Spleen (tissue), 11 donors: ENCODE measurements around the gene CDKN3. TPM values are rescaled to one million over a fixed set of nuclear protein-coding genes. Genes with fewer than 3 reads are reported as not detected.
"Not testable (repeated sequence)": the region's sequence is repeated elsewhere in the genome, so short reads cannot be mapped to it uniquely, and the experiment has no call there.

Source experiments
- DNase-seq: peaks from one replicate; pipeline ENCODE4 v3.0.0-alpha.2; 2020
- H3K27ac ChIP-seq, 8 donors: fragments of 200-600 bp; sonication (generic) in 7 of 8; 1 replicate in 4 of 8; 2 replicates in 4 of 8; pipeline versions ENCODE4 v1.5.0 to v1.8.0; 2016 to 2021; ENCODE audit warnings: inconsistent platforms in 4 of 8, mild to moderate bottlenecking in 4 of 8, moderate library complexity in 1 of 8
- H3K27me3 ChIP-seq, 7 donors: fragments of 200-600 bp; sonication (generic) in 6 of 7; replicated peaks in 1 of 7; 1 replicate in 4 of 7; 2 replicates in 3 of 7; pipeline versions ENCODE4 v1.5.0 to v1.8.0; 2016 to 2021; ENCODE audit warnings: inconsistent platforms in 3 of 7, mild to moderate bottlenecking in 1 of 7
- H3K36me3 ChIP-seq, 6 donors: fragments of 200-600 bp; sonication (generic) in 5 of 6; 1 replicate in 4 of 6; 2 replicates in 2 of 6; pipeline versions ENCODE4 v1.5.0 to v1.8.0; 2016 to 2021; ENCODE audit warnings: inconsistent platforms in 2 of 6
- H3K4me1 ChIP-seq, 6 donors: fragments of 200-600 bp; sonication (generic) in 5 of 6; 1 replicate in 3 of 6; 2 replicates in 3 of 6; pipeline versions ENCODE4 v1.5.0 to v1.8.0; 2016 to 2021; ENCODE audit warnings: inconsistent platforms in 3 of 6
- H3K4me3 ChIP-seq, 8 donors: fragments of 200-600 bp; sonication (generic) in 7 of 8; 1 replicate in 4 of 8; 2 replicates in 4 of 8; pipeline versions ENCODE4 v1.5.0 to v1.8.0; 2016 to 2021; ENCODE audit warnings: inconsistent platforms in 4 of 8, mild to moderate bottlenecking in 4 of 8, moderate library complexity in 2 of 8
- H3K9me3 ChIP-seq, 8 donors: fragments of 200-600 bp; sonication (generic) in 7 of 8; 1 replicate in 4 of 8; 2 replicates in 4 of 8; pipeline versions ENCODE4 v1.5.0 to v1.8.0; 2016 to 2021; ENCODE audit warnings: inconsistent platforms in 4 of 8
- POLR2A ChIP-seq, 3 donors: fragments of 450-650 bp; IDR thresholded peaks; one replicate each; pipeline ENCODE4 v1.5.1; 2017; ENCODE audit warnings: antibody characterized with exemption in 3 of 3, mild to moderate bottlenecking in 1 of 3
- POLR2AphosphoS5 ChIP-seq, 3 donors: sonication (generic); formaldehyde crosslinking; IDR thresholded peaks; one replicate each; pipeline ENCODE4 v1.5.1; 2017; ENCODE audit warnings: antibody characterized with exemption in 3 of 3
- WGBS, 5 donors: extraction: QIAGEN DNeasy Blood & Tissue Kit in 3 of 5; methylation state at CpG; one replicate each; pipeline versions ENCODE4 v1.1.5 to v1.1.7; 2013 to 2018; 5-methylcytosine and 5-hydroxymethylcytosine counted together
- intact Hi-C: fragments of 100-400 bp; cut with DNase I; formaldehyde crosslinking; loops from one replicate; pipeline ENCODE4 v1.15.0; 2023; ENCODE audit warnings: low total_unique reads
- polyA plus RNA-seq, 3 donors: library from polyadenylated mRNA; stranded (reverse); fragments of 200-250 nt; gene quantifications; one replicate each; pipeline ENCODE4 v1.2.1, GENCODE V29; 2013
- total RNA-seq, 7 donors: library from RNA; depleted of rRNA in 3 of 7; stranded (reverse); fragments of >200 nt in 3 of 7; fragmentation: NEBNext Ultra II Directional in 4 of 7; extraction: Animal tissue kit (Norgen Biotek cat#: 25700) in 4 of 7; gene quantifications; one replicate each; pipeline versions ENCODE4 v1.1.0 to v1.2.1, GENCODE V29; 2016 to 2021
- TF ChIP-seq, protein P1 (sequence below), 11 experiments: fragments of 200-600 bp in 7 of 11; fragments of 450-650 bp in 4 of 11; sonication (generic) in 4 of 11; IDR thresholded peaks in 8 of 11; conservative IDR thresholded peaks in 3 of 11; 1 replicate in 7 of 11; 2 replicates in 4 of 11; pipeline versions ENCODE4 v1.4.0 to v1.8.0; 2016 to 2021; ENCODE audit warnings: antibody characterized with exemption in 11 of 11, inconsistent platforms in 4 of 11, mild to moderate bottlenecking in 1 of 11
- donor health status: healthy with polysubstance abuse.
- donor health status: DM: no; HTN: no; CAD: no; lungs with moderate emphysema.
- donor health status: DM: no; HTN: no; CAD: no.
- donor health status: Bipolar disorder and iron deficiency.
- donor health status: healthy.
- donor health status: DM: no; HTN: no; CAD: no.
- donor health status: DM: yes; HTN: yes; CAD: no.

The CDKN3 gene
- total and polyA plus RNA-seq, 10 donors, result 1.7 to 21.3 (median 5.4) TPM

DNA sequence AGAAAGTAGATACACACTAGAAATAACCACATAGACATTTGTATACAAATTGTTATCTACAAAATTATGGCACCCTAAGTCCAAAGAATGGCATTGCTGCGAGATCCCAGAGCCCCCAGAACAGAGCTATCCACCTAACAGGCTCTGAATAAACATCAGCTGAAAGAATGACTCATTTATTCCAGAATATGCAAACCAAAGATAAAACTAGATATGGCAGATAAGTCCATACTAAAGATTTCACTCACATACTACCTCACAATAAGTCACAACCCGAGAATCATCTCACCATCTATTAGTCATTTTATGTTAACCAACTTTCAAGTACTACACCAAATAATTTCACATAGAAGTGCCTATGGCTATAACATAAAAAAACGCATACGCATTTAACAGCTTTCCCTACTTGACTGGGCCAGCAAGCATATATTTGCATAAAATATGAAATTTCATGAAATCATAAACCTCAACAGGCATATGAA is 38.7 kb downstream of the CDKN3 start:
- no peak overlapping the region for H3K27ac ChIP-seq
- H3K4me3 ChIP-seq, result no peak overlapping the region
- peaks cover 0 to 36% (median 8%) of the 10 kb centered on the region in 6 donors for H3K36me3 ChIP-seq
- WGBS, 5 donors, result 72 to 81% (median 76%) methylated on average over 4 of the region's 4 CpGs
- H3K9me3 ChIP-seq, result no peaks in the 10 kb centered on the region
- no peak for DNase-seq
- peaks cover 7 to 83% (median 51%) of the 10 kb centered on the region in 6 donors for H3K4me1 ChIP-seq
- no peak for TF ChIP-seq POLR2A (IDR thresholded peaks at IDR 0.05)
- intact Hi-C loops, result no loop called here
- no peaks in the 10 kb centered on the region for H3K27me3 ChIP-seq

DNA sequence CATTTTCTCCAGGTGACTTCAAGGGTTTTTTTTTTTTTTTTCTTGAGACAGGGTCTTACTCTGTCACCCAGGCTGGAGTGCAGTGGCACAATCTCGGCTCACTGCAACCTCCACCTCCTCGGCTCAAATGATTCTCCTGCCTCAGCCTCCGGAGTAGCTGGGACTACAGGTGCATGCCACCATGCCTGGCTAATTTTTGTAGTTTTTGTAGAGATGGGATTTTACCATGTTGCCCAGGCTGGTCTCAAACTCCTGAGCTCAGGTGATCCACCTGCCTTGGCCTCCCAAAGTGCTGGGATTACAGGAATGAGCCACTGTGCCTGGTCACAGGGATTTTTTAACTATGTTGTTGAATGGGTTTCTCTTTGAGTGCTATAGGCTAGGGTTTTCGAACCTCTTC is 41.1 kb downstream of the CDKN3 start:
- H3K36me3 ChIP-seq, result peaks cover 0 to 18% (median 0%) of the 10 kb centered on the region in 6 donors
- H3K27me3 ChIP-seq, H3K4me3 ChIP-seq, DNase-seq, H3K9me3 ChIP-seq, intact Hi-C loops, H3K27ac ChIP-seq: not testable (repeated sequence)
- peaks cover 7 to 85% (median 59%) of the 10 kb centered on the region in 6 donors for H3K4me1 ChIP-seq
- WGBS, 5 donors, result 85 to 95% (median 88%) methylated on average over 4 of the region's 4 CpGs

DNA sequence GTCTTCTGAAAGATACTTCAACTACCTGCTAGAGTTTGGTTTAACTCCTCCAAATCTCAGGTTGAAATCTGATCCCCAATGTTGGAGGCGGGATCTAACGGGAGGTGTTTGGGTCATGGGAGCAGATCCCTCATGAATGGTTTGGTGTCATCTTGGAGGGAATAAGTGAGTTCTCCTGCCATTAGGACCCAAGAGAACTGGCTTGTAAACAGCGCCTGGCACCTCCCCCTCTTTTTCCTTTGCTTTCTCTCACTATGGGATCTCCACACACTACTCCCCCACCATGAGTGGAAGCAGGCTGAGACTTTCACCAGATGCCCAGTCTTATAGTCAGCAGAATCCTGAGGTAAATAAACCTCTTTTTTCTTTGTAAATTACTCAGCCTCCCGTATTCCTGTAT is 41.9 kb downstream of the CDKN3 start:
- H3K4me1 ChIP-seq, result peaks cover 7 to 80% (median 56%) of the 10 kb centered on the region in 6 donors
- 84 to 97% (median 94%) methylated on average over 4 of the region's 4 CpGs for whole genome bisulfite sequencing, 5 donors
- H3K27ac ChIP-seq, result no peak overlapping the region
- H3K36me3 ChIP-seq, result peaks cover 0 to 18% (median 0%) of the 10 kb centered on the region in 6 donors
- no peak overlapping the region for H3K4me3 ChIP-seq
- intact Hi-C loops, result no loop called here
- no peaks in the 10 kb centered on the region for H3K9me3 ChIP-seq
- H3K27me3 ChIP-seq, result no peaks in the 10 kb centered on the region
- TF ChIP-seq, protein P1, sequence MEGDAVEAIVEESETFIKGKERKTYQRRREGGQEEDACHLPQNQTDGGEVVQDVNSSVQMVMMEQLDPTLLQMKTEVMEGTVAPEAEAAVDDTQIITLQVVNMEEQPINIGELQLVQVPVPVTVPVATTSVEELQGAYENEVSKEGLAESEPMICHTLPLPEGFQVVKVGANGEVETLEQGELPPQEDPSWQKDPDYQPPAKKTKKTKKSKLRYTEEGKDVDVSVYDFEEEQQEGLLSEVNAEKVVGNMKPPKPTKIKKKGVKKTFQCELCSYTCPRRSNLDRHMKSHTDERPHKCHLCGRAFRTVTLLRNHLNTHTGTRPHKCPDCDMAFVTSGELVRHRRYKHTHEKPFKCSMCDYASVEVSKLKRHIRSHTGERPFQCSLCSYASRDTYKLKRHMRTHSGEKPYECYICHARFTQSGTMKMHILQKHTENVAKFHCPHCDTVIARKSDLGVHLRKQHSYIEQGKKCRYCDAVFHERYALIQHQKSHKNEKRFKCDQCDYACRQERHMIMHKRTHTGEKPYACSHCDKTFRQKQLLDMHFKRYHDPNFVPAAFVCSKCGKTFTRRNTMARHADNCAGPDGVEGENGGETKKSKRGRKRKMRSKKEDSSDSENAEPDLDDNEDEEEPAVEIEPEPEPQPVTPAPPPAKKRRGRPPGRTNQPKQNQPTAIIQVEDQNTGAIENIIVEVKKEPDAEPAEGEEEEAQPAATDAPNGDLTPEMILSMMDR (IDR thresholded peaks at IDR 0.05 in 8 of 11, conservative IDR thresholded peaks at IDR 0.05 in 3 of 11), result no peak
- no peak for TF ChIP-seq POLR2AphosphoS5 (IDR thresholded peaks at IDR 0.05)
- DNase-seq, result no peak

DNA sequence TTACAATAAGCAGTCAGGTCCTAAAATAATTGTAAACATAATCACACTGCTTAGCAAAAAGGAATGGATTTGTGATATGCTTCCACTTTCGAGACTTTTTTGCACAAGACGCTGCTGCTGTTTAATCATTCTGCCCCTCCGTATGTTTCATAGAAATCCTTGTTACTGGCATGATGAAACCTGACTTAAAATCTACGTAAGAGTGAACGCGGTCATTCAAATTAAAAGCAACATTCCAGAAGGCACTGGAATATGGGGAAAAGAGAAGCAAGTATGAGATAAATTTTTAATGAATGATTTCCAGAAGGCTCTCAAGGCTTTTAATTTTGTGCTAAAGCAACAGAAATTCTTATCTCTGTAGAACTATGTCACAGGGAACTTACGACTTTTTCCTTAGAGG is 43.2 kb downstream of the CDKN3 start:
- Histone ChIP-seq H3K27me3 (no peaks in the 10 kb centered on the region), H3K36me3 (peaks cover 0 to 6% (median 0%) of the 10 kb centered on the region in 6 donors), H3K9me3 (no peaks in the 10 kb centered on the region), H3K27ac (peak overlapping the region in 5 of 8 donors; percentile 92 to 95 (median 92)), H3K4me1 (peaks cover 7 to 66% (median 45%) of the 10 kb centered on the region in 6 donors), H3K4me3 (peak overlapping the region in 7 of 8 donors; percentile 52 to 87 (median 70))
- TF ChIP-seq, protein P1 (IDR thresholded peaks at IDR 0.05 in 8 of 11, conservative IDR thresholded peaks at IDR 0.05 in 3 of 11), result no peak
- TF ChIP-seq POLR2AphosphoS5 (IDR thresholded peaks at IDR 0.05), result no peak
- TF ChIP-seq POLR2A (IDR thresholded peaks at IDR 0.05), result no peak
- 65 to 80% (median 72%) methylated on average over 7 of the region's 7 CpGs for WGBS, 5 donors
- no peak for DNase-seq
- intact Hi-C loops, result no loop called here

DNA sequence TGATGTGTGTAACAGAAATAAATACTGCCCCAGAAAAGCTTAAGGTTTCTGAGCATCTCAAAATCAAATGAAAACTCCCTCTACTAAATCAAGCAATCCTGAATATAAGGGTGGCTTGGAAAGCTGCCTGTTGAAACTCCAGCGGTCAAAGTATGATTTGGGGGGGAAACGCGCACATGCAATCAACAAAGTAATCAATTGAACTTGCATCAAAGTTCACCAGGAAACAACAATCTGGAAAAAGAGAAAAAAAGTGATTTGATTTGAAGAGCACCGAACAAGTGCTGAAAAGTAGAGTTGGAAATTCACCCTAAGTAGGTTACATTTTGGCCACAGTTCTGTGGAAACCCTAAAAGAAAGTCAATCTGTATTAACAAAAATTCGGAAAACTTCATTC is 43.7 kb downstream of the CDKN3 start:
- H3K36me3 ChIP-seq, result peaks cover 0 to 1% (median 0%) of the 10 kb centered on the region in 6 donors
- TF ChIP-seq POLR2AphosphoS5 (IDR thresholded peaks at IDR 0.05) (no peak), POLR2A (IDR thresholded peaks at IDR 0.05) (no peak)
- TF ChIP-seq, protein P1 (IDR thresholded peaks at IDR 0.05 in 8 of 11, conservative IDR thresholded peaks at IDR 0.05 in 3 of 11), result no peak
- DNase-seq, result no peak
- H3K27ac ChIP-seq, result peak overlapping the region; percentile 84 to 95 (median 92)
- H3K4me1 ChIP-seq, result peaks cover 7 to 65% (median 45%) of the 10 kb centered on the region in 6 donors
- WGBS, 5 donors, result 3 to 6% (median 5%) methylated on average over 5 of the region's 5 CpGs
- H3K27me3 ChIP-seq, result no peaks in the 10 kb centered on the region
- no peaks in the 10 kb centered on the region for H3K9me3 ChIP-seq
- peak overlapping the region; percentile 50 to 87 (median 65) for H3K4me3 ChIP-seq
- intact Hi-C loops, result no loop called here
